K562 (cell line): ENCODE data around the gene CRYAB. TPM values are rescaled to one million over a fixed set of nuclear protein-coding genes. Genes with fewer than 3 reads are reported as not detected.
A peak's percentile ranks its signal among the peaks of the same experiment; 100 is the strongest.

Experiments
- CBX5 ChIP-seq: IDR thresholded peaks from 2 replicates; pipeline ENCODE4 v1.6.1; 2014; ENCODE audit warnings: low read depth, borderline replicate concordance
- ETV6 ChIP-seq, 3 experiments: fragments of 150-350 bp in 1 of 3; sonication (generic) in 1 of 3; formaldehyde crosslinking in 1 of 3; IDR thresholded peaks; 2 replicates each; pipeline versions ENCODE4 v1.6.1 to v1.8.0; 2014 to 2022; ENCODE audit warnings: borderline replicate concordance in 2 of 3, low read depth in 2 of 3, antibody characterized with exemption in 1 of 3, low read length in 1 of 3, mild to moderate bottlenecking in 1 of 3, missing genetic modification reagents in 1 of 3
- PRPF4 ChIP-seq: fragments of 200-400 bp; formaldehyde crosslinking; IDR thresholded peaks from one replicate; pipeline ENCODE4 v1.6.1; 2017; ENCODE audit warnings: low read length, low read depth, mild to moderate bottlenecking; ENCODE audit not compliant: insufficient read depth, poor library complexity, severe bottlenecking
- TCF3 ChIP-seq: sonication (generic); formaldehyde crosslinking; IDR thresholded peaks from 2 replicates; pipeline ENCODE4 v1.4.0; 2020; ENCODE audit warnings: mild to moderate bottlenecking, missing genetic modification reagents
- polyA plus RNA-seq, 8 experiments: library from polyadenylated mRNA; depleted of rRNA in 4 of 8; stranded (reverse) in 5 of 8; unstranded in 3 of 8; fragments of >200 nt; fragmentation: Nextera tagmentation in 2 of 8; fragmentation: Illumina TruSeq in 1 of 8; extraction: Ambion mirVana in 2 of 8; extraction: Trizol in 1 of 8; gene quantifications; 2 replicates each; pipeline versions ENCODE4 v1.2.1 to v1.2.3, GENCODE V29; 2011 to 2014; ENCODE audit warnings: inconsistent platforms in 1 of 8, missing spikeins in 1 of 8
- total RNA-seq, 7 experiments: library from RNA; depleted of rRNA in 6 of 7; stranded (reverse); fragments of >200 nt in 6 of 7; fragmentation: Illumina TruSeq in 2 of 7; extraction: Trizol in 2 of 7; gene quantifications; 2 replicates each; pipeline versions ENCODE4 v1.2.1 to v1.2.3, GENCODE V29; 2011 to 2021; ENCODE audit warnings: low replicate concordance in 1 of 7
- TF ChIP-seq, protein P1 (sequence below): conservative IDR thresholded peaks from 2 replicates; pipeline ENCODE4 v1.6.1; 2011; ENCODE audit warnings: low read depth, mild to moderate bottlenecking, low read length; ENCODE audit not compliant: control insufficient read depth
- TF ChIP-seq, protein P2 (sequence below): fragments of 450-650 bp; IDR thresholded peaks from 2 replicates; pipeline ENCODE4 v1.6.1; 2016; ENCODE audit warnings: mild to moderate bottlenecking, moderate library complexity

CRYAB gene
- total and polyA plus RNA-seq, 9 of the 15 experiments (the other 6 are each of a cell fraction or from before 2014, with no cell fraction given), result 0.83 to 7.5 (median 3.6) TPM

DNA sequence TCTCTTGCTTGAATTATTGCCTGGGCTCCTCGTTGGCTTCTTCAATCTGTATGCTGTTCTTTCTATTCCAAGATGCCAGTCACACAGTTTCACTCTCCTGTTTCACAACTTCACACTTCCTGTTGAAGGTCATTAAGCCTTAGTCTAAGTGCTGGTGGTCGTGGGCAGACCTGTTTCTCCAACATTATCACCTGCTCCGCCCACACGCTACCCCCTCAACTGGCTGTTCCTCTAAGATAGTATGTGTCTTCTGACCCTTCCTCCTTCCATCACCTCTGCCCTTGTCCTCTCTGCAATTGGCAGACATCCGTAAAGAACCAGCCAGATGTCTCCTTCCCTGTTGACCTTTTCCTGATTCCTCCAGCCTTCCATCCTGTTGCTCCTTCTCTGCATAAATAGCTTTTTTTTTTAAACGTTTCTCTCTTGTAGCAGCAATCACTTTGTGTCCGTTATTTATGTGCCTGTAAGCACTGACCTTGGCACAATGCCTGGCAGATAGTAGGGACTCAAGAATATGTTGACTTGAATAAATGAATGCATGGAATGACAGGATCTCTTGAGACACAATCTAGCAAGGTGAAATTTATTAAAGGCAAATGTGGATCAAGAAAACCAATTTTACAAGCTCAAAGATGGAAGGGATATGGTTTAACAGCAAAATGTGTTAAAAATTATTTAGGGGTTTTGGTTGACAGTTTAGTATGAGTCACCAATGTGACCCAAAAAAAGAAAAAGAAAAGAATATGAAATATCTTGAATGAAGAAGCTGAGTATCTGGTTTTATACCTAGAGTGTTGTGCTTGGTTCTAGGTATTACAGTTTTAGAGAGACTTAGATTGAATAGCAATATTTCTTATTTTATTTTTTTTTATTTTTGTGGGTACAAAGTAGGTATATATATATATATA is 38.2 kb upstream of the CRYAB start (continued):
- TF ChIP-seq ETV6 (IDR thresholded peaks at IDR 0.05; ENCODE audit: borderline replicate concordance in 1 of 2, low read depth in 2 of 2, low read length in 1 of 2) (no peak), ETV6 (CRISPR knock-in tag; IDR thresholded peaks at IDR 0.05; ENCODE audit: borderline replicate concordance) (0 out of 2 replicates have a peak, but pooled peaks have one; percentile 48), CBX5 (no peak), TCF3 (CRISPR knock-in tag) (peak; percentile 58; the same call in 1 of the 2 replicates), PRPF4 (no peak)
- TF ChIP-seq, protein P1, sequence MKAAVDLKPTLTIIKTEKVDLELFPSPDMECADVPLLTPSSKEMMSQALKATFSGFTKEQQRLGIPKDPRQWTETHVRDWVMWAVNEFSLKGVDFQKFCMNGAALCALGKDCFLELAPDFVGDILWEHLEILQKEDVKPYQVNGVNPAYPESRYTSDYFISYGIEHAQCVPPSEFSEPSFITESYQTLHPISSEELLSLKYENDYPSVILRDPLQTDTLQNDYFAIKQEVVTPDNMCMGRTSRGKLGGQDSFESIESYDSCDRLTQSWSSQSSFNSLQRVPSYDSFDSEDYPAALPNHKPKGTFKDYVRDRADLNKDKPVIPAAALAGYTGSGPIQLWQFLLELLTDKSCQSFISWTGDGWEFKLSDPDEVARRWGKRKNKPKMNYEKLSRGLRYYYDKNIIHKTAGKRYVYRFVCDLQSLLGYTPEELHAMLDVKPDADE, result no peak
- TF ChIP-seq, protein P2, sequence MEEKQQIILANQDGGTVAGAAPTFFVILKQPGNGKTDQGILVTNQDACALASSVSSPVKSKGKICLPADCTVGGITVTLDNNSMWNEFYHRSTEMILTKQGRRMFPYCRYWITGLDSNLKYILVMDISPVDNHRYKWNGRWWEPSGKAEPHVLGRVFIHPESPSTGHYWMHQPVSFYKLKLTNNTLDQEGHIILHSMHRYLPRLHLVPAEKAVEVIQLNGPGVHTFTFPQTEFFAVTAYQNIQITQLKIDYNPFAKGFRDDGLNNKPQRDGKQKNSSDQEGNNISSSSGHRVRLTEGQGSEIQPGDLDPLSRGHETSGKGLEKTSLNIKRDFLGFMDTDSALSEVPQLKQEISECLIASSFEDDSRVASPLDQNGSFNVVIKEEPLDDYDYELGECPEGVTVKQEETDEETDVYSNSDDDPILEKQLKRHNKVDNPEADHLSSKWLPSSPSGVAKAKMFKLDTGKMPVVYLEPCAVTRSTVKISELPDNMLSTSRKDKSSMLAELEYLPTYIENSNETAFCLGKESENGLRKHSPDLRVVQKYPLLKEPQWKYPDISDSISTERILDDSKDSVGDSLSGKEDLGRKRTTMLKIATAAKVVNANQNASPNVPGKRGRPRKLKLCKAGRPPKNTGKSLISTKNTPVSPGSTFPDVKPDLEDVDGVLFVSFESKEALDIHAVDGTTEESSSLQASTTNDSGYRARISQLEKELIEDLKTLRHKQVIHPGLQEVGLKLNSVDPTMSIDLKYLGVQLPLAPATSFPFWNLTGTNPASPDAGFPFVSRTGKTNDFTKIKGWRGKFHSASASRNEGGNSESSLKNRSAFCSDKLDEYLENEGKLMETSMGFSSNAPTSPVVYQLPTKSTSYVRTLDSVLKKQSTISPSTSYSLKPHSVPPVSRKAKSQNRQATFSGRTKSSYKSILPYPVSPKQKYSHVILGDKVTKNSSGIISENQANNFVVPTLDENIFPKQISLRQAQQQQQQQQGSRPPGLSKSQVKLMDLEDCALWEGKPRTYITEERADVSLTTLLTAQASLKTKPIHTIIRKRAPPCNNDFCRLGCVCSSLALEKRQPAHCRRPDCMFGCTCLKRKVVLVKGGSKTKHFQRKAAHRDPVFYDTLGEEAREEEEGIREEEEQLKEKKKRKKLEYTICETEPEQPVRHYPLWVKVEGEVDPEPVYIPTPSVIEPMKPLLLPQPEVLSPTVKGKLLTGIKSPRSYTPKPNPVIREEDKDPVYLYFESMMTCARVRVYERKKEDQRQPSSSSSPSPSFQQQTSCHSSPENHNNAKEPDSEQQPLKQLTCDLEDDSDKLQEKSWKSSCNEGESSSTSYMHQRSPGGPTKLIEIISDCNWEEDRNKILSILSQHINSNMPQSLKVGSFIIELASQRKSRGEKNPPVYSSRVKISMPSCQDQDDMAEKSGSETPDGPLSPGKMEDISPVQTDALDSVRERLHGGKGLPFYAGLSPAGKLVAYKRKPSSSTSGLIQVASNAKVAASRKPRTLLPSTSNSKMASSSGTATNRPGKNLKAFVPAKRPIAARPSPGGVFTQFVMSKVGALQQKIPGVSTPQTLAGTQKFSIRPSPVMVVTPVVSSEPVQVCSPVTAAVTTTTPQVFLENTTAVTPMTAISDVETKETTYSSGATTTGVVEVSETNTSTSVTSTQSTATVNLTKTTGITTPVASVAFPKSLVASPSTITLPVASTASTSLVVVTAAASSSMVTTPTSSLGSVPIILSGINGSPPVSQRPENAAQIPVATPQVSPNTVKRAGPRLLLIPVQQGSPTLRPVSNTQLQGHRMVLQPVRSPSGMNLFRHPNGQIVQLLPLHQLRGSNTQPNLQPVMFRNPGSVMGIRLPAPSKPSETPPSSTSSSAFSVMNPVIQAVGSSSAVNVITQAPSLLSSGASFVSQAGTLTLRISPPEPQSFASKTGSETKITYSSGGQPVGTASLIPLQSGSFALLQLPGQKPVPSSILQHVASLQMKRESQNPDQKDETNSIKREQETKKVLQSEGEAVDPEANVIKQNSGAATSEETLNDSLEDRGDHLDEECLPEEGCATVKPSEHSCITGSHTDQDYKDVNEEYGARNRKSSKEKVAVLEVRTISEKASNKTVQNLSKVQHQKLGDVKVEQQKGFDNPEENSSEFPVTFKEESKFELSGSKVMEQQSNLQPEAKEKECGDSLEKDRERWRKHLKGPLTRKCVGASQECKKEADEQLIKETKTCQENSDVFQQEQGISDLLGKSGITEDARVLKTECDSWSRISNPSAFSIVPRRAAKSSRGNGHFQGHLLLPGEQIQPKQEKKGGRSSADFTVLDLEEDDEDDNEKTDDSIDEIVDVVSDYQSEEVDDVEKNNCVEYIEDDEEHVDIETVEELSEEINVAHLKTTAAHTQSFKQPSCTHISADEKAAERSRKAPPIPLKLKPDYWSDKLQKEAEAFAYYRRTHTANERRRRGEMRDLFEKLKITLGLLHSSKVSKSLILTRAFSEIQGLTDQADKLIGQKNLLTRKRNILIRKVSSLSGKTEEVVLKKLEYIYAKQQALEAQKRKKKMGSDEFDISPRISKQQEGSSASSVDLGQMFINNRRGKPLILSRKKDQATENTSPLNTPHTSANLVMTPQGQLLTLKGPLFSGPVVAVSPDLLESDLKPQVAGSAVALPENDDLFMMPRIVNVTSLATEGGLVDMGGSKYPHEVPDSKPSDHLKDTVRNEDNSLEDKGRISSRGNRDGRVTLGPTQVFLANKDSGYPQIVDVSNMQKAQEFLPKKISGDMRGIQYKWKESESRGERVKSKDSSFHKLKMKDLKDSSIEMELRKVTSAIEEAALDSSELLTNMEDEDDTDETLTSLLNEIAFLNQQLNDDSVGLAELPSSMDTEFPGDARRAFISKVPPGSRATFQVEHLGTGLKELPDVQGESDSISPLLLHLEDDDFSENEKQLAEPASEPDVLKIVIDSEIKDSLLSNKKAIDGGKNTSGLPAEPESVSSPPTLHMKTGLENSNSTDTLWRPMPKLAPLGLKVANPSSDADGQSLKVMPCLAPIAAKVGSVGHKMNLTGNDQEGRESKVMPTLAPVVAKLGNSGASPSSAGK, result no peak
